ENCODE measurements around the gene GOLGA2. TPM values are rescaled to one million over a fixed set of nuclear protein-coding genes. Genes with fewer than 3 reads are reported as not detected.

The GOLGA2 gene
- total and polyA plus RNA-seq, 2 of the 13 experiments (the other 11 are each of a cell fraction or from before 2014, with no cell fraction given): 45.3 to 45.8 TPM

DNA sequence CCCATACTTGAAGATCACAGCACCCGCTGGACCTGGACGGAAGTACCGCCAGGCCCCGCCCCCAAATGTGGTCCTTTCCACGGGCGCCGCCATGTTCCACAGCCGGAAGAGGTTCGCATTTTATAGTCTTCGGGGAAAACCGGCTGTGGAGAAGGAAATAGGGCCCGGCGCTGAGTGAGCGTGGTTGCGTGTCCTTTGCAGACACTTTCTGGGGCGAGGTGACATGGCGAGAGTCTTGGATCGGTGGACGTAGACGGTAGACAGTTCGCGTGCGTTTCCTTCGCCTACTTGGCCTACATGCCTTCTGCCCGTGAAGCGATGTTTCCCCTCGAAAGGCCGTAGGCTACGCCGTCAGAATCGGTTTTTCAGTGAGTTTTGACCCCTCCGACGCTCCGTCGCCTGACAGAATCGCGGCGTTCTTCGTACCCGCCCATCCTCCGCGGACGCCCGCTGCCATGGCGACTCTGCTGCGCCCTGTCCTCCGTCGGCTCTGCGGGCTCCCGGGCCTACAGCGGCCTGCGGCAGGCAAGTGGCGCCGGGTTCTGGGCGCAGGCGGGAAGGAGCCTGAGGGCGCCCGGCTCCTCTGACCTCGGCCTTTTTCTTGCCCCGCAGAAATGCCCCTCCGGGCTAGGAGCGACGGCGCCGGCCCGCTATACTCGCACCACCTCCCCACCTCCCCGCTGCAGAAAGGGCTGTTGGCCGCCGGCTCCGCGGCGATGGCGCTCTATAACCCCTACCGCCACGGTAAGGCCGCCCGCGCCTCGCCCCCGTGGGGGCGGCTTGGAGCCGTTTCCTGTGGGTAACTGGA is 46.8 kb upstream of the GOLGA2 start, which contains the start of the genes COQ4 and TRUB2:
COQ4 (plus strand) TSS at position 436 of the 808 bp plus-strand sequence; CDS start at position 456, 20 bp downstream.
TRUB2 (minus strand) TSS at position 44 of the 808 bp plus-strand sequence; CDS start at position 5, 39 bp downstream.
- peak within 1 kb of the TSS; percentile 93 for H3K27ac ChIP-seq (ENCODE audit: extremely low read length, insufficient read depth, low read length)
- BruUV-seq (replicated peaks): TSS peak; percentile 71
- H3K9me3 ChIP-seq (ENCODE audit: low read length): no peaks in the 10 kb centered on the region
- H3K4me2 ChIP-seq (ENCODE audit: low read depth, low read length): peak within 1 kb of the TSS; percentile 97
- intact Hi-C loops (cut with micrococcal nuclease; ENCODE audit: unreplicated experiment) (loop anchor here (2.0 kb wide), 2 partner anchors 18 to 26 kb away; partner anchors contain the start of gene SLC27A4), in situ Hi-C loops (cut with HindIII; ENCODE audit: extremely low pct_ligation_motif_present, low pct_unique_long_range_greater_than_20kb) (no loop called here)
- peak within 1 kb of the TSS; percentile 93 to 99 (median 94) for H3K4me3 ChIP-seq (replicated peaks in 1 of 3; ENCODE audit: insufficient read depth in 1 of 3, low read depth in 2 of 3, low read length in 3 of 3)
- ChIA-PET CTCF (ENCODE audit: low intra/inter-chr PET ratio, low total read pairs) (no interaction called here), POLR2A (no interaction called here)
- no peaks in the 10 kb centered on the region for H4K20me1 ChIP-seq (ENCODE audit: insufficient read depth, low read length)
- peak within 1 kb of the TSS; percentile 96 for H3K9ac ChIP-seq (ENCODE audit: insufficient read depth, low read depth, low read length)
- FAIRE-seq: peak; percentile 55
- WGBS (ENCODE audit: low lambda C conversion rate): 0% methylated on average over 8 of the region's 83 CpGs
- H2AFZ ChIP-seq (ENCODE audit: low read length): peak within 1 kb of the TSS; percentile 97
- peaks cover 33% of the 10 kb centered on the region for H3K79me2 ChIP-seq (ENCODE audit: insufficient read depth, low read length)
- no peaks in the 10 kb centered on the region; a peak in 1 of 5 replicates for H3K27me3 ChIP-seq (ENCODE audit: control insufficient read depth in 1 of 2, insufficient read depth in 2 of 2, low read length in 2 of 2)
- peaks cover 7 to 26% of the 10 kb centered on the region in 2 experiments for H3K36me3 ChIP-seq (replicated peaks in 1 of 2; ENCODE audit: control insufficient read depth in 1 of 2, insufficient read depth in 2 of 2, low read length in 2 of 2)
- DNase-seq (ENCODE audit: low spot score): peak; percentile 89
- peaks cover 23% of the 10 kb centered on the region for H3K4me1 ChIP-seq (ENCODE audit: insufficient read depth, low read length)
- peak; percentile 93 for ATAC-seq
- TF ChIP-seq RXRB (CRISPR knock-in tag; IDR thresholded peaks at IDR 0.05; ENCODE audit: borderline replicate concordance): peak; percentile 73; the same call in 1 of the 2 replicates
- TF ChIP-seq NAIF1 (CRISPR knock-in tag; IDR thresholded peaks at IDR 0.05; ENCODE audit: borderline replicate concordance): peak; percentile 87
- TF ChIP-seq ZBTB42 (CRISPR knock-in tag; IDR thresholded peaks at IDR 0.05): no peak; the same call in 1 of the 2 replicates
- TF ChIP-seq SMARCC2 (IDR thresholded peaks at IDR 0.05): no peak
- TF ChIP-seq NR2F1 (CRISPR knock-in tag; IDR thresholded peaks at IDR 0.05): no peak
- no peak for TF ChIP-seq CERS6 (CRISPR knock-in tag; IDR thresholded peaks at IDR 0.05)
- TF ChIP-seq, protein P1, sequence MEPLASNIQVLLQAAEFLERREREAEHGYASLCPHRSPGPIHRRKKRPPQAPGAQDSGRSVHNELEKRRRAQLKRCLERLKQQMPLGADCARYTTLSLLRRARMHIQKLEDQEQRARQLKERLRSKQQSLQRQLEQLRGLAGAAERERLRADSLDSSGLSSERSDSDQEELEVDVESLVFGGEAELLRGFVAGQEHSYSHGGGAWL (CRISPR knock-in tag; IDR thresholded peaks at IDR 0.05): peak; percentile 97
- no peak for TF ChIP-seq POLR2AphosphoS2 (IDR thresholded peaks at IDR 0.05; ENCODE audit: low read depth, low read length)
- TF ChIP-seq ZFY (CRISPR knock-in tag; IDR thresholded peaks at IDR 0.05): peak; percentile 95
- peak; percentile 72 for TF ChIP-seq NFKB2 (CRISPR knock-in tag; IDR thresholded peaks at IDR 0.05; ENCODE audit: borderline replicate concordance)
- TF ChIP-seq, protein P2, sequence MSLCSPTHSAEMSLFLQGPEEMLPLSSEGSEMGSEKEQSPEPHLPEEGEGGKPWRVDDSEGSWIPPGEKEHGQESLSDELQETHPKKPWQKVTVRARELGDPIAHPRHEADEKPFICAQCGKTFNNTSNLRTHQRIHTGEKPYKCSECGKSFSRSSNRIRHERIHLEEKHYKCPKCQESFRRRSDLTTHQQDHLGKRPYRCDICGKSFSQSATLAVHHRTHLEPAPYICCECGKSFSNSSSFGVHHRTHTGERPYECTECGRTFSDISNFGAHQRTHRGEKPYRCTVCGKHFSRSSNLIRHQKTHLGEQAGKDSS (CRISPR knock-in tag; IDR thresholded peaks at IDR 0.05; ENCODE audit: borderline replicate concordance, low read depth): peak; percentile 79; the same call in 1 of the 2 replicates
- no peak for TF ChIP-seq TMF1 (CRISPR knock-in tag; IDR thresholded peaks at IDR 0.05; ENCODE audit: low read depth)
- no peak for TF ChIP-seq FIP1L1 (IDR thresholded peaks at IDR 0.05; ENCODE audit: borderline replicate concordance, insufficient read depth, low read depth, low read length)
- TF ChIP-seq ZBTB8A (CRISPR knock-in tag; IDR thresholded peaks at IDR 0.05; ENCODE audit: borderline replicate concordance, low read depth): no peak
- TF ChIP-seq TBP (CRISPR knock-in tag; IDR thresholded peaks at IDR 0.05): 0 out of 2 replicates have a peak, but pooled peaks have one; percentile 43
- TF ChIP-seq, protein P3, sequence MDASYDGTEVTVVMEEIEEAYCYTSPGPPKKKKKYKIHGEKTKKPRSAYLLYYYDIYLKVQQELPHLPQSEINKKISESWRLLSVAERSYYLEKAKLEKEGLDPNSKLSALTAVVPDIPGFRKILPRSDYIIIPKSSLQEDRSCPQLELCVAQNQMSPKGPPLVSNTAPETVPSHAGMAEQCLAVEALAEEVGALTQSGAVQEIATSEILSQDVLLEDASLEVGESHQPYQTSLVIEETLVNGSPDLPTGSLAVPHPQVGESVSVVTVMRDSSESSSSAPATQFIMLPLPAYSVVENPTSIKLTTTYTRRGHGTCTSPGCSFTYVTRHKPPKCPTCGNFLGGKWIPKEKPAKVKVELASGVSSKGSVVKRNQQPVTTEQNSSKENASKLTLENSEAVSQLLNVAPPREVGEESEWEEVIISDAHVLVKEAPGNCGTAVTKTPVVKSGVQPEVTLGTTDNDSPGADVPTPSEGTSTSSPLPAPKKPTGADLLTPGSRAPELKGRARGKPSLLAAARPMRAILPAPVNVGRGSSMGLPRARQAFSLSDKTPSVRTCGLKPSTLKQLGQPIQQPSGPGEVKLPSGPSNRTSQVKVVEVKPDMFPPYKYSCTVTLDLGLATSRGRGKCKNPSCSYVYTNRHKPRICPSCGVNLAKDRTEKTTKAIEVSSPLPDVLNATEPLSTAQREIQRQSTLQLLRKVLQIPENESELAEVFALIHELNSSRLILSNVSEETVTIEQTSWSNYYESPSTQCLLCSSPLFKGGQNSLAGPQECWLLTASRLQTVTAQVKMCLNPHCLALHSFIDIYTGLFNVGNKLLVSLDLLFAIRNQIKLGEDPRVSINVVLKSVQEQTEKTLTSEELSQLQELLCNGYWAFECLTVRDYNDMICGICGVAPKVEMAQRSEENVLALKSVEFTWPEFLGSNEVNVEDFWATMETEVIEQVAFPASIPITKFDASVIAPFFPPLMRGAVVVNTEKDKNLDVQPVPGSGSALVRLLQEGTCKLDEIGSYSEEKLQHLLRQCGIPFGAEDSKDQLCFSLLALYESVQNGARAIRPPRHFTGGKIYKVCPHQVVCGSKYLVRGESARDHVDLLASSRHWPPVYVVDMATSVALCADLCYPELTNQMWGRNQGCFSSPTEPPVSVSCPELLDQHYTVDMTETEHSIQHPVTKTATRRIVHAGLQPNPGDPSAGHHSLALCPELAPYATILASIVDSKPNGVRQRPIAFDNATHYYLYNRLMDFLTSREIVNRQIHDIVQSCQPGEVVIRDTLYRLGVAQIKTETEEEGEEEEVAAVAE (CRISPR knock-in tag; IDR thresholded peaks at IDR 0.05; ENCODE audit: borderline replicate concordance): peak; percentile 83; the same call in 1 of the 2 replicates

All from HepG2 (cell line).